ENCODE data around the gene PPP2R5E.
A peak's percentile ranks its signal among the peaks of the same experiment; 100 is the strongest.

PPP2R5E gene

GRCh38 chr14:63432228-63432627 is 110.9 kb downstream of the PPP2R5E start:
- DNase-seq (ENCODE audit: low read depth in 2 of 2) = no peak

DNA sequence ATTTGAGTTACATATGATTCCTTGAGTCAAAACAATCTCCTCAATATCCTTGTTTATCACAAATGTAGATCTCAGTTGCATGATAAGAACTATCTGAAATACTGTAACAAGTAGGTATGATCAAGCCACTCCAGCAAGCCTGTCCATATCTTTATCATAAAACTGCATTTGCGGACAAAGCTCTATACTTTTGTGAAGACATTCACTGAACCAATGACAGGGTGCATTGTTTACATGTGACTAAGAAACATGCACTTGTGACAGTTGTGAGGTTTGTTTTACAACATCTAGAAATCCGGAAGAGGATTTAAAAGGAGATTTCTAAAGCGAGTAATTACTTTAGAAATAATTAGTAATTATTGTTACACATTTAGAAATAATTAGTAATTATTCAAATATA is 111.7 kb downstream of the PPP2R5E start:
- no peak for DNase-seq (ENCODE audit: low read depth in 2 of 2)

DNA sequence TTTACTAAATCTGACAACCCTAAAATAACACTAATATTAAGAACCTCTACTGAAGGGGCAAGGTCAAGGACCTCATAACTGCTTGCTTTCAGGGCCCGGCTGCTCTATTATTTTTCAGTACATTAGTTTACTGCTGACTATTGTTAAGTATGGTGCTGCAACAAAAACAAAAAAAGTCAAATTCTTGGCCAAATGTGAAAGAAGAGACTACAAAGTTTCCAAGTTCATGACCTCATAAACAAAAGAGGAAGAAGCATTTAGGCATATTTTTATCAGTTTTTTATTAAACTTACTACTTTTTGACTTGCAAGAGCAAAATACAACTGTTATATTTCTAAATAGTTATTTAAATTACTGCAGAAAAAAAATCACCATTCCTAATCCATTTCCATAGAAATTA is 114.7 kb downstream of the PPP2R5E start:
- DNase-seq (ENCODE audit: low read depth in 2 of 2) = no peak

DNA sequence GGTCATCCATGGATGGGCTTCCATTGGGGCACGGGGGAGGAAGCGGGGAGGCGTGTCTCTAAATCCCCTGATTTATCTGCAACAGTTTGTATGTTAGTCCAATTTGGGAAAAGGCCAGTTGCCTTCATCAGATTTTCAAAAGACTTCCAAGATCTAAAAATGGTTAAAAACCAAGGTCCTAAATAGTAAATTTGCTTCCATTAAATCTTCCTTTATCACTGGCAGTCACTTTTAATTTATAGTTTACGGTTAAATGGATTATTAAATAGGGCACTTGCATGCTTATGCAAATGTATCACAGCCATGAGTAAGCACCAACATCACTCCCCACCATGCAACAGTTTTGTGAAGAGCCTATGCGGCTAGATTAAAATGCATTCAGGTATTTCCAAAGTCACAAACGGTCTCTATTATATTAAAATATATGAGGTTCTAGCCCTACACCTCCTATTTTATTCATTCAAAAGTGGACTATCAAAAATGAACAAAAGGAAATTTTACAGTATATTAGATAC is 116.3 kb downstream of the PPP2R5E start:
- DNase-seq (ENCODE audit: low read depth in 2 of 2) = no peak

GRCh38 chr14:63423889-63424288 is 119.3 kb downstream of the PPP2R5E start:
- DNase-seq (ENCODE audit: low read depth in 2 of 2) = no peak

DNA sequence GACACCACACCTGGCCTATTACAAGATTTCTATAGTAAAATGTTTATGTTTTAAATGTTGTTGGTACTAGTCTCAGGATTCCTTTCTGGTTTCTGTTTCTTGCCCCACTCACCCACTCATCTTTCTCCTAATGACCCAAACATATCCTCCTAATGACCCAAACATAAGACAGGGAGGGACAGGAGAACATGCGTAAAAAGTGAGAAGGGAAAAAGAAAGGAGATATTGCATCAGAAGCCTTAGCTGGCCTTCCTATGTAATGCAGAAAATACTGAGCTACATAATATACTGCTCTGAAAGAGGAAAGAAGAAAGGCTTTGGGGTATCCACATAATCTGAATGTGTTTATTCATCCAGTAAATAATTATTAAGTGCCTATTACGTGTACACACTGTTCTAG is 119.8 kb downstream of the PPP2R5E start:
- no peak for DNase-seq (ENCODE audit: low read depth in 2 of 2)

- no peak for DNase-seq (ENCODE audit: low read depth in 2 of 2)
Measured at GRCh38 chr14:63421919-63422318, 121.3 kb downstream of the PPP2R5E start.

DNA sequence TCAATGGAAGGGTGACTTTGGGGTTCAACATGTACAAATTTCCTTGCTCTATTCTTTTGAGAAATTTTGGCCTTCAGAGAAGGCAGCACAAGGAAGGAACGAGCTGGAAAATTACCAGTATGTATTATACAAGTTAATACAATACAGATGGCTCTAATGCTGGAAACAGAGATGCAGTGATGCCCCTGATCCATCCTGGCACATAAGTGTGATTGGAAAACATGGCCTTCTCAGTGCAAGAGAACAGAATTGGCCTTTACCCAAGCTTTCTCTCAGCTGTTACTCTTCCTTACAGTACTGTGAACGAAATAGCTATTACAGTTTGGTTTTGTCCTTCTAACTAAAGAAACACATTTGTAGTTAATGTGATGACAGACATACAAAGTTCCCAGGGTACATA is 122.0 kb downstream of the PPP2R5E start:
- DNase-seq (ENCODE audit: low read depth in 2 of 2) = no peak

DNA sequence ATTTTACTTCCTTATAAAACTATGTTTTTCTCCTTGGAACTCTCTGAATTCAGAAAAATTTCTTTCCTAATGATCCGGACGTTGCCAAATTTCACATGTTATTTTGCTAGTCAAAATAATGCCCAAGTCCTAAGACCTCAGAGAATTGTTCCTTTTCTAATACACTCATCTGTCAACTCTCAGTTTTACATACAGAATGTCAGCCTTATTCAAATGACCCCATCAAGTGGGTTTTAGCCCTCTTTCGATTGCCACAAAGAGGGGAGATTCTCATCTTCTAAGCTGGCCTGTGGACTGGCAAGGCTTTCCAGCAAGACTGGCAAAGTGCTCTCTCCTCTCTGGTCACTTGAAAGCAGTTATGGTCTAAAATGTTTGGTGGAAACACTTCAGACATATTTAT is 125.2 kb downstream of the PPP2R5E start:
- no peak for DNase-seq (ENCODE audit: low read depth in 2 of 2)

DNA sequence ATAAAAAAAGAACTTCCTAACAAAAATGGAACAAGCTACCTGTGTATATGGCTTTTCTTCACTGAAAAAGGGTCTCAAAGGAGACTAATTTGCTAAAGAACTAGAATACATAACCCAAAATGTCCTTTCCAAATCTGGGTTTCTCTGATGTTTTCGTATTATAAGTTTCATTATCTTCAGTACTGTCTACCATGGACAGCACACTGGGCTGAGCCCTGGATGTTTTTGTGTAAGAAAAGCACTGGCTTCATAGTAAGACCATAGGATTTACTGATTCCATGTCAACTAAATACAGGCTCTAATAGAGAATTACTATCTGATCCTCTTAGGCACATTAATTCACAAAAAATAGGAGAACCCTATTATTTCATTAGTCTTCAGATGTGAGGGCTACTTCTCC is 130.2 kb downstream of the PPP2R5E start:
- DNase-seq (ENCODE audit: low read depth in 2 of 2) = no peak

- no peak for DNase-seq (ENCODE audit: low read depth in 2 of 2)
Measured at GRCh38 chr14:63406333-63406732, 136.8 kb downstream of the PPP2R5E start.

- DNase-seq (ENCODE audit: low read depth in 2 of 2) = no peak
Measured at GRCh38 chr14:63405715-63406114, 137.5 kb downstream of the PPP2R5E start.

GRCh38 chr14:63404906-63405305 is 138.3 kb downstream of the PPP2R5E start:
- DNase-seq (ENCODE audit: low read depth in 2 of 2) = no peak

GRCh38 chr14:63401646-63402045 is 141.5 kb downstream of the PPP2R5E start:
- DNase-seq (ENCODE audit: low read depth in 2 of 2) = no peak

DNA sequence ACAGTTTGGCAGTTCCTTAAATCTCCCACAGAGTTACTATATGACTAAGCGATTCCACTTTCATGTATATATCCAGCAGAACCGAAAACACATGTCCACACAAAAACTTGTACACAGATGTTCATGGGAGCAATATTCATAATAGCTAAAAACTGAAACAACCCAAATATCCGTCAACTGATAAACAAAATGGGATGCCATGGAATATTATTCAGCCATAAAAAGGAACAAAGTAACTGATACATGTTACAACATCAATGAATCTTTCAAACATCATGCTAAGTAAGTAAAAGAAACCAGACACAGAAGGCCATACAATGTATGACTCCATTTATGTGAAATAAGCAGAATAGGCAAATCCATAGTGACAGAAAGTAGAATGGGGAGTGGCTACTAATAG is 144.2 kb downstream of the PPP2R5E start:
- DNase-seq (ENCODE audit: low read depth in 2 of 2) = no peak

- no peak for DNase-seq (ENCODE audit: low read depth in 2 of 2)
Measured at GRCh38 chr14:63394841-63395240, 148.3 kb downstream of the PPP2R5E start.

DNA sequence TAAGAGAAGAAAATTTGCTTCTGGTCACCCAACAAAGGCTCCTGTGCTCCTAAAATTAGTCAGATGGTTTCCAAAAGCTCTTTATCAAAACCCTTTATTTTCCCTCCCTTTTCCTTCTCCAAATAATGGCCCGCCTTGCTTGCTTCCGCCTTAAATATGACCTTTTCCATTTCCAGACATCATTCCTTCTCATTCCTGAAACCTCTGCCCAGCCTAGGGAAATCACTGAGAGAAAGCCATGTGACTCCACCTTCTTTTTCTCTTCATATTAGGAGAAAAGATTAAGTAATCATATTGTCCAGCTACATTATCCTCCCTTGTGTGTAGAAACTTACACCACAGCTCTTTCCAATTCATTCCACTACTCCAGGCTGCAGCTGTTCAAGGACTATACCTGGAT is 148.7 kb downstream of the PPP2R5E start:
- no peak for DNase-seq (ENCODE audit: low read depth in 2 of 2)

- DNase-seq (ENCODE audit: low read depth in 2 of 2) = no peak
Measured at GRCh38 chr14:63393012-63393411, 150.2 kb downstream of the PPP2R5E start.

GRCh38 chr14:63392236-63392635 is 150.9 kb downstream of the PPP2R5E start:
- no peak for DNase-seq (ENCODE audit: low read depth in 2 of 2)

DNA sequence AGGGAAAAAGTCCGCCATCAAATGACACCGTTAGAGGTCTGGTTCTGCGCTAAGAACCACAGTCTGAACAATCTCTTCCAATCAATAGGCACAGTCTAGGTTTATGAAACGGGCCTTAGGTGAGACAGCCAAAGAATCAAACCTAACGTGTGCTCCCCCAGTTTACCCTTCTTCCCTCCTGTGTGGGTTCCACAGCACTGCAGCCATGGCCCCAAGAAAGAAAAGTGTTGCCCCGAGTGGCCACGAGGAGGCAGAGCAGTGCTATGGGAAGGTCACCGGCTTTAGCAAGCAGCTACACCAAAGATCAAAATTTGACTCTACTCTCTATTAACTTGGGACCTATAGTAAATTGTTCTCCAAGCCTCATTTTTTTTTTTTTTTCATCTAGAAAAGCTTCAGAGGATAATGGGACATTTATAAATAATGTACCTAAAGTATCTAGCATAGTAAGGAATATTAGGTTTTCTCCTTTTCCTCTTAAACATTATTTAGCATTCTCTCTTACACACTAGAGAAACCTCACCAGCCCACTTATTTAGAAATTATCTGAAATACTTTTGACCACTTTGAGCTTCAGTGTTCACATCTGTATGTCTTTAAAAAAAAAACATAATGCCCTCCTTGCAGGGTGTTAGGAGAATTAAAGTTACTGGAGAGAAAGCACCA is 154.3 kb downstream of the PPP2R5E start:
- DNase-seq (ENCODE audit: low read depth in 2 of 2) = peak; percentile 34 to 41

GRCh38 chr14:63387711-63388110 is 155.5 kb downstream of the PPP2R5E start:
- DNase-seq (ENCODE audit: low read depth in 2 of 2) = no peak

DNA sequence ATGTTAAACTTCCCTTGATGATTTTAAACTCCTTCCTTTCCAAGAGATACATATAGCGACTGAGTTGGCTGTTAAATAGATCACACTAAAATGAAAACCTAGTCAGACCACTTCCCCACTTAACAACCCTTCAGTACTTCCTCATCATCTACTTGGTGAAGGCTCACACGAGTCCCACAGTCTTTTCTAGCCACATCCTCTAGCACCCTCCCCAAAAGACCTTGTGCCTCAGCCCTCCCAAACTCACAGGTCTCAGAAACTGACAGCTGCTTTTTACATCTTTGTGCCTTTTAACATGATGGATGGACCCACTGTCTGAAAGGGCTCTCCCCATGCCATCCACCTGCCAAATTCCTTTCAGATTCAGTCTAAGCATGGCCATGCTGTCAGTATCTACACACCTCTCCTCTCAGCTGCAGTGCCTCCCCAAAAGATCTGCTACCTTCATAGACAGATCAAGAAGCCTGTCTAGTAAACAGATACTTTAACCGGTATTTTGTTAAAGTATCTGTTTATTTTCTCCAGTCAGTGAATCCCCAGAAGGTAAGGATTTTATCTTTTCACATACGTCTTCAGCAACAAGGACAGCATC is 159.3 kb downstream of the PPP2R5E start:
- DNase-seq (ENCODE audit: low read depth in 2 of 2) = no peak

DNA sequence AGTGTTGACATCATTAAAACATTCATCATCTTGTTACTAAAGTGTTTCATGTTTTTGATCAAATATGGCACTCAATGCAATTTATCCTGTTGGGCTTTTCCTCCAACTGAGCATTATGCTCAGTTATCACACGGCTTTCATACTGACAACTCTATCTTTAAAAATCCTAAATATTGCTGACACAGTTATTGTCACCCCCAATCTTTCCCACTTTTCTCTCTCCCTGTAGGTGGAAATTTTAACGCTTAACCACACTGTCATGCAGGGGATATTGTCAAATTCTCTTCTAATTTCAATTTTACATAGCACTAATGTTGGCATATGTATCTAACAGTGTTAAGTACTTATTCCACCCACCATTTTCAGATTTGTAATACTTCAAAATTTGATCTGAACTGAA is 164.7 kb downstream of the PPP2R5E start:
- DNase-seq (ENCODE audit: low read depth in 2 of 2) = no peak

DNA sequence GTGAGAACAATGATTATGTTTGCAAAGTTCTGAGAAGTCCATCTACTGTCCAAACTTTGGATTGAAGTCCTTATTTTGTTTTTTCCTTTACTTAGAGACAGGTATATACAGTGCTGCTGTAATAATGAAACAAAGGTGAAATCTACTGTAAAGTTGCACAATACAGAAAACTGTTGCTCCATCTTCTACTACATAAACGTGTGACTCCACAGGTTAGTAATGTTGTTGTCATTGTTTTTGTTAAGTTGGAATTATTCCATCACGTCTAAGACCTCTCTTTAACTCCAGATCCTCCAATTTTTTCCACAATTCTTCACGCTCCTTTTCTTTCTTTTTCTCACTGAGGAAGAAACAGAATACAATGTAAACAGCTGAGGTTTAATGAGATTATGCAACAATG is 167.4 kb downstream of the PPP2R5E start:
- no peak for DNase-seq (ENCODE audit: low read depth in 2 of 2)
